Endothelial cell of umbilical vein (primary cell): Measurements from ENCODE around the gene APOBEC2. TPM values are rescaled to one million over a fixed set of nuclear protein-coding genes. Genes with fewer than 3 reads are reported as not detected.

Experiments used
- BruUV-seq: library from RNA; stranded (reverse); fragments of 400-500 nt; replicated peaks from 2 replicates; lab custom pipeline; 2021; lab: Mats Ljungman, UMichigan
- CTCF ChIA-PET: fragments of 300-600, 350-600 bp; sonication (Branson Sonifier 250); formaldehyde crosslinking; loops from one replicate; lab custom pipeline; 2021; ENCODE audit warnings: antibody characterized with exemption, inconsistent platforms; lab: Charles Lee
- POLR2A ChIA-PET: fragments of 300-600, 350-600 bp; sonication (Branson Sonifier 250); formaldehyde crosslinking; loops from one replicate; lab custom pipeline; 2021; ENCODE audit warnings: antibody characterized with exemption, inconsistent platforms; lab: Charles Lee
- DNase-seq: peaks from one replicate; pipeline ENCODE4 v3.0.0-alpha.2; 2011; ENCODE audit warnings: low read depth, low spot score
- FAIRE-seq: peaks from 2 replicates; lab custom pipeline; 2011; peaks lifted over from hg19 to GRCh38; lab: Jason Lieb, UNC
- H2AFZ ChIP-seq: 2 replicates; pipeline ENCODE4 v1.6.0; 2012; ENCODE audit warnings: low read depth, low read length, control low read depth, inconsistent platforms
- H3K27ac ChIP-seq: 2 replicates; pipeline ENCODE4 v1.5.1; 2011; ENCODE audit warnings: low read depth, mild to moderate bottlenecking, control low read depth, low read length, moderate library complexity; ENCODE audit not compliant: insufficient read depth
- H3K27me3 ChIP-seq, 2 experiments: 2 replicates each; pipeline versions ENCODE4 v1.6.0 to v1.6.1; 2011; ENCODE audit warnings: low read length in 2 of 2, mixed read lengths in 1 of 2; ENCODE audit not compliant: control insufficient read depth in 2 of 2, insufficient read depth in 2 of 2
- H3K36me3 ChIP-seq, 2 experiments: 2 replicates in 1 of 2; 3 replicates in 1 of 2; pipeline ENCODE4 v1.5.1; 2011; ENCODE audit warnings: low read length in 2 of 2, mild to moderate bottlenecking in 1 of 2, moderate library complexity in 1 of 2; ENCODE audit not compliant: control insufficient read depth in 2 of 2, insufficient read depth in 2 of 2; ENCODE audit errors: extremely low read depth in 1 of 2
- H3K4me1 ChIP-seq: 3 replicates; pipeline ENCODE4 v1.5.1; 2011; ENCODE audit warnings: mild to moderate bottlenecking, low read length; ENCODE audit not compliant: control insufficient read depth, insufficient read depth; ENCODE audit errors: extremely low read depth
- H3K4me2 ChIP-seq: 2 replicates; pipeline ENCODE4 v1.6.1; 2011; ENCODE audit warnings: low read length, control low read depth, mixed read lengths; ENCODE audit not compliant: insufficient read depth
- H3K4me3 ChIP-seq, 3 experiments: fragments of 200-600 bp in 1 of 3; sonication (generic), shearing (Covaris generic) in 1 of 3; replicated peaks in 1 of 3; 2 replicates each; pipeline ENCODE4 v1.5.1; 2011 to 2016; ENCODE audit warnings: control low read depth in 3 of 3, low read length in 3 of 3, mild to moderate bottlenecking in 2 of 3, inconsistent platforms in 1 of 3, low read depth in 1 of 3, moderate library complexity in 1 of 3; ENCODE audit not compliant: insufficient read depth in 1 of 3
- H3K79me2 ChIP-seq: 2 replicates; pipeline ENCODE4 v1.6.0; 2012; ENCODE audit warnings: low read length, inconsistent platforms; ENCODE audit not compliant: control insufficient read depth, insufficient read depth
- H3K9ac ChIP-seq: replicated peaks from 2 replicates; pipeline ENCODE3; 2011; ENCODE audit warnings: low read length, control low read depth; ENCODE audit not compliant: insufficient read depth; ENCODE audit errors: extremely low read depth
- H3K9me1 ChIP-seq: replicated peaks from 3 replicates; pipeline ENCODE4 v1.6.0; 2011; ENCODE audit warnings: mild to moderate bottlenecking, low read length; ENCODE audit not compliant: control insufficient read depth, insufficient read depth; ENCODE audit errors: extremely low read depth
- H3K9me3 ChIP-seq: replicated peaks from 2 replicates; pipeline ENCODE4 v1.5.1; 2012; ENCODE audit warnings: low read length, inconsistent platforms; ENCODE audit not compliant: control insufficient read depth, insufficient read depth
- H4K20me1 ChIP-seq: replicated peaks from 2 replicates; pipeline ENCODE3; 2011; ENCODE audit warnings: mild to moderate bottlenecking, low read length; ENCODE audit not compliant: control insufficient read depth, insufficient read depth; ENCODE audit errors: extremely low read depth
- EZH2 ChIP-seq: IDR thresholded peaks from 2 replicates; pipeline ENCODE4 v1.6.1; 2012; ENCODE audit warnings: borderline replicate concordance, low read depth, mild to moderate bottlenecking, moderate library complexity, low read length, inconsistent platforms; ENCODE audit not compliant: severe bottlenecking
- FOS ChIP-seq: IDR thresholded peaks from 2 replicates; pipeline ENCODE4 v1.6.1; 2011; ENCODE audit warnings: mild to moderate bottlenecking, low read length, moderate library complexity, borderline replicate concordance; ENCODE audit not compliant: insufficient read depth
- GATA2 ChIP-seq: IDR thresholded peaks from 2 replicates; pipeline ENCODE4 v1.7.0; 2011; ENCODE audit warnings: low read depth, mild to moderate bottlenecking, moderate library complexity, mixed read lengths, low read length; ENCODE audit not compliant: insufficient read length, insufficient read depth
- JUN ChIP-seq: IDR thresholded peaks from 2 replicates; pipeline ENCODE4 v1.6.1; 2011; ENCODE audit warnings: borderline replicate concordance, low read depth; ENCODE audit not compliant: insufficient read length, insufficient read depth
- MYC ChIP-seq: IDR thresholded peaks from one replicate; pipeline ENCODE4 v1.6.1; 2011; ENCODE audit warnings: mild to moderate bottlenecking, low read depth, low read length
- POLR2A ChIP-seq: IDR thresholded peaks from 2 replicates; pipeline ENCODE4 v1.6.1; 2012; ENCODE audit warnings: low read depth, mild to moderate bottlenecking, control low read depth, low read length
- POLR2AphosphoS5 ChIP-seq: IDR thresholded peaks from 2 replicates; pipeline ENCODE4 v1.6.1; 2012; ENCODE audit warnings: low read depth, mild to moderate bottlenecking, control low read depth, low read length, moderate library complexity; ENCODE audit not compliant: insufficient read depth
- dilution Hi-C: fragments of 300-500 bp; cut with MboI; formaldehyde crosslinking; loops from one replicate; pipeline ENCODE4 v1.15.0; 2019; ENCODE audit warnings: low sequenced_read_pairs; ENCODE audit not compliant: extremely low pct_ligation_motif_present
- intact Hi-C: fragments of 100-400 bp; cut with micrococcal nuclease; formaldehyde crosslinking; loops from one replicate; pipeline ENCODE4 v1.10.0; 2022
- polyA plus RNA-seq, 4 experiments: library from polyadenylated mRNA; depleted of rRNA in 3 of 4; stranded (reverse) in 3 of 4; unstranded in 1 of 4; fragments of >200 nt; gene quantifications; 2 replicates each; pipeline versions ENCODE4 v1.2.1 to v1.2.3, GENCODE V29; 2011 to 2012; ENCODE audit warnings: missing spikeins in 1 of 4
- total RNA-seq: library from RNA; stranded (reverse); gene quantifications from 2 replicates; pipeline ENCODE4 v1.2.3, GENCODE V29; 2021
- TF ChIP-seq, protein P1 (sequence below): IDR thresholded peaks from 2 replicates; pipeline ENCODE4 v1.6.1; 2011; ENCODE audit not compliant: insufficient read depth, insufficient read length
- TF ChIP-seq, protein P2 (sequence below), 2 donors: IDR thresholded peaks; 1 replicate in 1 of 2; 2 replicates in 1 of 2; pipeline ENCODE4 v1.5.1; 2011; ENCODE audit warnings: low read length in 2 of 2, mild to moderate bottlenecking in 2 of 2, moderate library complexity in 2 of 2, control low read depth in 1 of 2, inconsistent platforms in 1 of 2, low read depth in 1 of 2; ENCODE audit not compliant: insufficient read depth in 1 of 2; ENCODE audit errors: extremely low read depth in 1 of 2

The APOBEC2 gene
- total and polyA plus RNA-seq, 2 donors (not counting 3 experiments of a cell fraction or from before 2014, with no cell fraction given), result not detected

GRCh38 chr6:41021832-41022231 is 31.2 kb upstream of the APOBEC2 start:
- Histone ChIP-seq H3K27me3 (peaks cover 0 to 2% of the 10 kb centered on the region in 2 experiments), H3K9ac (no peak overlapping the region)
- peak; percentile 59 for FAIRE-seq

DNA sequence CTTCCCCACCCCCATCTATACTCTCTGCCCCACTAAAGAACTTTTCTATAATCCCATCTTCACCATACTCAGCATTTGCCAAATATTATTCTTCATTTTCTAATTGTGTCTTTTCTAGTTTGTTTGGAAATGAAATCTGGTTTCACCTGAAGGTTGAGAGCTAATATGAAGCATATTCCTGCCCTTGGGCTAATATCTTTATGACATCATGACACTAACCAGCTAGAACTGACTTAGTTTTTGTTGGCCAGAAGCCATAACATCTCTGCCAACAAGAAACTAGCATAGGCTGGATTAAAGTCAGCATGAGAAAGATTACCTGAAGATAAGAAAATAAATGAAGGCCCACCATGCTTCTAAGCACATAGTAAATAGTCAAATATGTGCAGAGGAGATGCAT is 30.7 kb upstream of the APOBEC2 start:
- ChIA-PET CTCF (interaction anchor here (4.2 kb wide), 1 partner anchor 127 kb away, joined by 20 read pairs; no protein-coding TSS in a partner anchor), POLR2A (no interaction called here)
- dilution Hi-C loops, result no loop called here
- no peak overlapping the region for H3K27ac ChIP-seq
- H3K4me1 ChIP-seq, result no peaks in the 10 kb centered on the region
- no peak overlapping the region for H3K9ac ChIP-seq
- H3K9me3 ChIP-seq, result no peaks in the 10 kb centered on the region
- no peak overlapping the region for H3K4me2 ChIP-seq
- no peaks in the 10 kb centered on the region for H3K9me1 ChIP-seq
- H3K79me2 ChIP-seq, result no peaks in the 10 kb centered on the region
- H3K36me3 ChIP-seq, result no peaks in the 10 kb centered on the region
- no peak overlapping the region for H2AFZ ChIP-seq
- peaks cover 0 to 2% of the 10 kb centered on the region in 2 experiments for H3K27me3 ChIP-seq
- H3K4me3 ChIP-seq, result no peak overlapping the region
- TF ChIP-seq JUN (no peak), POLR2A (no peak), POLR2AphosphoS5 (no peak), GATA2 (no peak), MYC (no peak), FOS (no peak), EZH2 (no peak)
- TF ChIP-seq, protein P1, sequence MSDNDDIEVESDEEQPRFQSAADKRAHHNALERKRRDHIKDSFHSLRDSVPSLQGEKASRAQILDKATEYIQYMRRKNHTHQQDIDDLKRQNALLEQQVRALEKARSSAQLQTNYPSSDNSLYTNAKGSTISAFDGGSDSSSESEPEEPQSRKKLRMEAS, result no peak
- TF ChIP-seq, protein P2, sequence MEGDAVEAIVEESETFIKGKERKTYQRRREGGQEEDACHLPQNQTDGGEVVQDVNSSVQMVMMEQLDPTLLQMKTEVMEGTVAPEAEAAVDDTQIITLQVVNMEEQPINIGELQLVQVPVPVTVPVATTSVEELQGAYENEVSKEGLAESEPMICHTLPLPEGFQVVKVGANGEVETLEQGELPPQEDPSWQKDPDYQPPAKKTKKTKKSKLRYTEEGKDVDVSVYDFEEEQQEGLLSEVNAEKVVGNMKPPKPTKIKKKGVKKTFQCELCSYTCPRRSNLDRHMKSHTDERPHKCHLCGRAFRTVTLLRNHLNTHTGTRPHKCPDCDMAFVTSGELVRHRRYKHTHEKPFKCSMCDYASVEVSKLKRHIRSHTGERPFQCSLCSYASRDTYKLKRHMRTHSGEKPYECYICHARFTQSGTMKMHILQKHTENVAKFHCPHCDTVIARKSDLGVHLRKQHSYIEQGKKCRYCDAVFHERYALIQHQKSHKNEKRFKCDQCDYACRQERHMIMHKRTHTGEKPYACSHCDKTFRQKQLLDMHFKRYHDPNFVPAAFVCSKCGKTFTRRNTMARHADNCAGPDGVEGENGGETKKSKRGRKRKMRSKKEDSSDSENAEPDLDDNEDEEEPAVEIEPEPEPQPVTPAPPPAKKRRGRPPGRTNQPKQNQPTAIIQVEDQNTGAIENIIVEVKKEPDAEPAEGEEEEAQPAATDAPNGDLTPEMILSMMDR (IDR thresholded peaks at IDR 0.05; ENCODE audit: extremely low read depth in 1 of 2, insufficient read depth in 1 of 2, low read depth in 1 of 2, low read length in 2 of 2), result no peak
- DNase-seq, result peak; percentile 51
- intact Hi-C loops, result no loop called here
- BruUV-seq, result no TSS peak
- FAIRE-seq, result peak; percentile 62
- H4K20me1 ChIP-seq, result no peaks in the 10 kb centered on the region

More at GRCh38 chr6:41021832-41022231, 31.2 kb upstream of the APOBEC2 start:
- Histone ChIP-seq H3K27ac (no peak overlapping the region), H3K36me3 (no peaks in the 10 kb centered on the region), H4K20me1 (no peaks in the 10 kb centered on the region), H3K4me2 (no peak overlapping the region), H3K4me1 (no peaks in the 10 kb centered on the region), H3K4me3 (no peak overlapping the region), H3K79me2 (no peaks in the 10 kb centered on the region), H3K9me3 (no peaks in the 10 kb centered on the region), H3K9me1 (no peaks in the 10 kb centered on the region), H2AFZ (no peak overlapping the region)
- ChIA-PET POLR2A (no interaction called here), CTCF (interaction anchor here (4.2 kb wide), 1 partner anchor 127 kb away, joined by 20 read pairs; no protein-coding TSS in a partner anchor)
- DNase-seq, result peak; percentile 37
- TF ChIP-seq, protein P2 (IDR thresholded peaks at IDR 0.05; ENCODE audit: extremely low read depth in 1 of 2, insufficient read depth in 1 of 2, low read depth in 1 of 2, low read length in 2 of 2), result peak in 1 of 2 donors; percentile 18
- TF ChIP-seq GATA2, result no peak
- TF ChIP-seq JUN, result no peak
- intact Hi-C loops (no loop called here), dilution Hi-C loops (no loop called here)
- BruUV-seq, result no TSS peak
